Astrocyte (in vitro differentiated cells and primary cell): ENCODE measurements around the gene OPCML.

Experiments used
- CTCF ChIP-seq: IDR thresholded peaks from 2 replicates; pipeline ENCODE4 v1.5.1; 2011; ENCODE audit warnings: low read depth, mild to moderate bottlenecking, inconsistent platforms, low read length, moderate library complexity; ENCODE audit not compliant: insufficient read depth
- EZH2 ChIP-seq: IDR thresholded peaks from 2 replicates; pipeline ENCODE4 v1.6.1; 2012; ENCODE audit warnings: mild to moderate bottlenecking, low read length, inconsistent platforms; ENCODE audit not compliant: insufficient read depth

GRCh38 chr11:132563050-132563449, 969.3 kb downstream of the OPCML start:
- TF ChIP-seq CTCF, result no peak
- TF ChIP-seq EZH2, result no peak
